Hepatic stellate cell (primary cell): ENCODE data around the gene PIGV.
A peak's percentile ranks its signal among the peaks of the same experiment; 100 is the strongest.

Source experiments
- DNase-seq: peaks from one replicate; pipeline ENCODE4 v3.0.0; 2011; ENCODE audit warnings: low spot score

The PIGV gene

GRCh38 chr1:26774462-26774861, 13.3 kb upstream of the PIGV start:
- DNase-seq = no peak

GRCh38 chr1:26775666-26776065, 12.1 kb upstream of the PIGV start:
- no peak for DNase-seq

GRCh38 chr1:26779098-26779668, 8.6 kb upstream of the PIGV start:
- DNase-seq = no peak

- DNase-seq = no peak
Observed at GRCh38 chr1:26780344-26780957, 7.3 kb upstream of the PIGV start.

- no peak for DNase-seq
Observed at GRCh38 chr1:26781206-26781825, 6.4 kb upstream of the PIGV start.

GRCh38 chr1:26782521-26783212, 5.1 kb upstream of the PIGV start:
- no peak for DNase-seq

- DNase-seq = no peak
Observed at GRCh38 chr1:26783646-26784022, 4.1 kb upstream of the PIGV start.

- peak; percentile 69 for DNase-seq
Observed at GRCh38 chr1:26784023-26784871, 3.5 kb upstream of the PIGV start.

GRCh38 chr1:26784886-26785285, 2.9 kb upstream of the PIGV start:
- DNase-seq = no peak

- no peak for DNase-seq
Observed at GRCh38 chr1:26785611-26786436, 1.9 kb upstream of the PIGV start.

GRCh38 chr1:26786437-26787380, 1.0 kb upstream of the PIGV start:
- DNase-seq = peak; percentile 87

GRCh38 chr1:26787381-26787705, 407 bp upstream of the PIGV start:
- peak; percentile 53 for DNase-seq

GRCh38 chr1:26788515-26788785, 700 bp downstream of the PIGV start:
- no peak for DNase-seq

- peak; percentile 86 for DNase-seq
Observed at GRCh38 chr1:26788836-26789611, 1.3 kb downstream of the PIGV start.

GRCh38 chr1:26789612-26789865, 1.8 kb downstream of the PIGV start:
- DNase-seq = no peak

GRCh38 chr1:26789931-26790330, 2.2 kb downstream of the PIGV start:
- DNase-seq = no peak

- no peak for DNase-seq
Observed at GRCh38 chr1:26790551-26790953, 2.8 kb downstream of the PIGV start.

- DNase-seq = no peak
Observed at GRCh38 chr1:26791148-26791547, 3.4 kb downstream of the PIGV start.

GRCh38 chr1:26791626-26792025, 3.9 kb downstream of the PIGV start:
- DNase-seq = no peak

- no peak for DNase-seq
Observed at GRCh38 chr1:26792924-26793323, 5.2 kb downstream of the PIGV start.
